Right cardiac atrium (tissue), 5 donors: ENCODE results near the gene SRRM3. TPM values are rescaled to one million over a fixed set of nuclear protein-coding genes. Genes with fewer than 3 reads are reported as not detected.

Experiments used
- ATAC-seq, 2 donors: fragments of 200-7000 bp; cut with Tn5 transposase; one replicate each; pipeline versions ENCODE4 v1.8.0 to v1.9.1; 2020; ENCODE audit warnings: moderate library complexity in 2 of 2, mild to moderate bottlenecking in 1 of 2
- DNase-seq, 3 donors: peaks; one replicate each; pipeline ENCODE4 v3.0.0-alpha.2; 2020
- H3K27ac ChIP-seq: one replicate; pipeline ENCODE4 v1.5.1; 2013; ENCODE audit warnings: mild to moderate bottlenecking, low read length, control low read depth, moderate library complexity
- H3K27me3 ChIP-seq: one replicate; pipeline ENCODE4 v1.6.1; 2013; ENCODE audit not compliant: control insufficient read depth, insufficient read depth
- H3K4me1 ChIP-seq: one replicate; pipeline ENCODE4 v1.6.1; 2013; ENCODE audit warnings: low read length; ENCODE audit not compliant: control insufficient read depth, insufficient read depth
- H3K4me3 ChIP-seq: one replicate; pipeline ENCODE4 v1.5.1; 2013; ENCODE audit warnings: low read length, control low read depth
- H3K9me3 ChIP-seq: one replicate; pipeline ENCODE4 v1.6.1; 2013; ENCODE audit warnings: low read length; ENCODE audit not compliant: control insufficient read depth
- whole genome bisulfite sequencing: extraction: QIAGEN DNeasy Blood & Tissue Kit; methylation state at CpG from one replicate; pipeline ENCODE4 v1.1.7; 2013; 5-methylcytosine and 5-hydroxymethylcytosine counted together
- intact Hi-C, 4 donors: fragments of 100-400 bp; cut with DNase I; formaldehyde crosslinking; loops; one replicate each; pipeline versions ENCODE4 v1.11.0 to v1.14.0; 2022 to 2023
- polyA plus RNA-seq: library from polyadenylated mRNA; stranded (reverse); fragments of 200-250 nt; gene quantifications from one replicate; pipeline ENCODE4 v1.2.3, GENCODE V29; 2013
- total RNA-seq, 4 donors: library from RNA; stranded (reverse); fragmentation: NEBNext Ultra II Directional; extraction: Animal tissue kit (Norgen Biotek cat#: 25700); gene quantifications; one replicate each; pipeline ENCODE4 v1.2.1, GENCODE V29; 2021
- donor health status: healthy with polysubstance abuse.
- donor health status: DM: no; HTN: yes; CAD: no.
- donor health status: DM: no; HTN: no; CAD: no.
- donor health status: DM: no; HTN: yes; CAD: no; lungs with severe emphysema.
- donor health status: DM: yes; HTN: yes; CAD: no.

Gene SRRM3
- total and polyA plus RNA-seq, 5 donors: 20.6 to 52.8 (median 25.0) TPM

DNA sequence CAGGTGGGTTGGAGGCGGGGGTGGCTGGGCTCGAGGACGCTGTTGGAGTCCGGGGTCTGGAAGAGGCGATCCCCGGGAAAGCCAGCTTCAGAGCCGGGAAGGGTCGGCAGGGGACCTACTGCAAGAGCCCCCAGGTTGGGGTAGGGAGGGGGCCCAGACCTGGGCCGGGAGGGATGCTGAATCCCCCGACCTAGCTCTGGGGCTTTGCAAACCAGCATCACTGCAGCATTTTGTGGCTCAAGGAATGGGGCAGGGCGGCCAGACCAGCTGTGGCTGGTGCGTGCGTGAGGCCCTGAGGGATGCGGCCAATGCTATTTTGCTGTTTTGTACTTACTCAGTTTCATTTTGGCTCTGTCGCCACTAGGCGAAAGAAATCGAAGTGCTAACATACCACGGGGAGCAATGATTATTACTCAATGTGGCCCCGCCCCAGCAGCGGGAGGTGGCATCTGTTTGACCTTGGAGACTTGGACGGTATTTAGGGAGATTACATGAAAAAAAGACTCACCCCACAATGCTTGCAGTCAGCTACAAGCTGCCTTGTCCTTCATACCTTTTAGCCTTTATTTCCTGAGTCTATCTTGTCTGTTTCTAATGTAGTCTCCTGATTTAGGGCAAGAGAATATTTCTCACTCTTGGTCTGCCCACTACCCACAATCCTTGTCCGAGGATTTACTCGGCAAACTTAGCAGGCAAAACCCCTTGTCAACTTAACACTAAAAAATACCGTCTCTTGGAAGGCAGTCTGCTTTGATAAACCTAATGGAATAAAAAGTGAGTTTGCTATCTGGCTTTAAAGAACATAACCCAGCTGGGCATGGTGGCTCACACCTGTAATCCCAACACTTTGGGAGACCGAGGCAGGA is 117.0 kb downstream of the SRRM3 start:
- Histone ChIP-seq H3K9me3 (no peaks in the 10 kb centered on the region), H3K4me3 (peak overlapping the region; percentile 76), H3K27me3 (no peaks in the 10 kb centered on the region), H3K27ac (peak overlapping the region; percentile 97), H3K4me1 (peaks cover 8% of the 10 kb centered on the region)
- 4% methylated on average over 25 of the region's 25 CpGs for WGBS
- intact Hi-C loops: loop anchor here in 3 of 4 donors (5.0 to 10.0 kb wide), 2 partner anchors 39 to 144 kb away; partner anchors contain the start of gene YWHAG (in 2 of the 3)
- DNase-seq (peak; percentile 87 to 91 (median 87)), ATAC-seq (peak; percentile 67 to 73)

DNA sequence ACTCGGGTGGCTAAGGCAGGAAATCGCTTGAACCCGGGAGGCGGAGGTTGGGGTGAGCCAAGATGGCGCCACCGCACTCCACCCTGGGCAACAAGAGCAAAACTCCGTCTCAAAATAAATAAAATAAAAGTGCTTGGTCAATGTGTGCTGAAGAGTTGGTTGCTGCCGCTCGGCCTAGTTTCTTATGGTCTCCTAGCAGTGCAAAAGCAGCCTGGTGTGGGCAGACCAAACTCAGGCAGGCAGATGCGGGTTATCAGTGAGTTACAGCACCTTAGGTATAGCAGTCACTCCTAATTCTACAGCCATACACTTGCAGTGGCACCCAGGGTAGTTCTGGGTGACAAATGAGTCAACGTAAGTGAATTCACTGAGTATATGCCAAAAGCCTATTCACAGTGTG is 123.4 kb downstream of the SRRM3 start:
- Histone ChIP-seq H3K27ac (peak overlapping the region; percentile 13), H3K9me3 (no peaks in the 10 kb centered on the region), H3K27me3 (no peaks in the 10 kb centered on the region), H3K4me3 (no peak overlapping the region), H3K4me1 (peaks cover 5% of the 10 kb centered on the region)
- ATAC-seq (no peak), DNase-seq (no peak)
- intact Hi-C loops: no loop called here
- WGBS: 95% methylated on average over 11 of the region's 11 CpGs

DNA sequence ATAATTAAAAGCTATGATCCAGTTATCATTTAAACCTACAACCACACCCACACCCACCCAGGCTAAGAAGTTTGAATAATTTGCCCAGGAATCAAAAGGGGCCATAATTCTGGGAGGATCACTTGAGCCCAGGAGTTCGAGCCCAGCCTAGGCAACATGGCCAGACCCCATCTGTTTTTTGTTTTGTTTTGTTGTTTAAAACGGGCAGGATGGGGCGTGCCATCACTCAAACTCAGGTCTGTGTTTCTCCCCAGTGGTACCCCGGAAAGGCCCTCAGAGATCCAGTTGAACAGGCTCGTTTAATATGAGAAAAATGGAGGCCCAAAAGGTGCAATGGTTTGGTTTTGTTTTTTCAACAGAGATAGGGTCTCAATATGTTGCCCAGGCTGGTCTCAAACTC is 124.1 kb downstream of the SRRM3 start:
- no peak for DNase-seq
- Histone ChIP-seq H3K4me3 (no peak overlapping the region), H3K27me3 (no peaks in the 10 kb centered on the region), H3K4me1 (peaks cover 5% of the 10 kb centered on the region), H3K27ac (no peak overlapping the region), H3K9me3 (no peaks in the 10 kb centered on the region)
- intact Hi-C loops: no loop called here
- WGBS: 93% methylated on average over 5 of the region's 5 CpGs
- ATAC-seq: no peak

DNA sequence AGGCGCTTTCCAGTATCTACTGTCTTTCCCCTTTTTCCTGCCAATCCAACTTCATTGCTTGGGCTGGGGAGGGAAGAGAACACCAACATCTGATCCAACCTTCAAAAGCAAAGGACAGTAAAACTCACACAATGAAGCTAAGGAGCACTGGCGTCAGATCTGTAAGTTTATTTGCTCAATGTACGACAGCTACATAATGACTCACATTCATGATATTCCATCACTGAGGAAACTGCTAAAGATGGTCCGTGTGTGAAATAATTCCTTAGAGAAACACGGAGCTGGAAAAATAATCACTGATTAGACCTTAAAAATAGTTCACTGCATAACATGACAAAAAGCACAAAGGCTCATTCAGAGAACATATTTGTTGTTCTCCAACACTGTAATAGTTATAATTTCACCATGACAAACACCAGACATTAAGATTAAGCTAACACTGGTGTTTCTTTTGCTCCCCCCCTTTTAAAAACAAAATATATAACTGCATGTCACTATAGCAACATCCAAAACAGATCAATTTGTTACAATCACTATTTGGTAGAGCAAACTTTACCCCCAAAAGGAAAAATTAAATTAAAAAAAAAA is 125.0 kb downstream of the SRRM3 start:
- H3K9me3 ChIP-seq: no peaks in the 10 kb centered on the region
- intact Hi-C loops: no loop called here
- peak overlapping the region; percentile 64 for H3K27ac ChIP-seq
- DNase-seq (no peak), ATAC-seq (peak in 1 of 2 donors; percentile 9)
- no peaks in the 10 kb centered on the region for H3K27me3 ChIP-seq
- WGBS: 39% methylated on average over 5 of the region's 5 CpGs
- no peak overlapping the region for H3K4me3 ChIP-seq
- peaks cover 9% of the 10 kb centered on the region for H3K4me1 ChIP-seq

DNA sequence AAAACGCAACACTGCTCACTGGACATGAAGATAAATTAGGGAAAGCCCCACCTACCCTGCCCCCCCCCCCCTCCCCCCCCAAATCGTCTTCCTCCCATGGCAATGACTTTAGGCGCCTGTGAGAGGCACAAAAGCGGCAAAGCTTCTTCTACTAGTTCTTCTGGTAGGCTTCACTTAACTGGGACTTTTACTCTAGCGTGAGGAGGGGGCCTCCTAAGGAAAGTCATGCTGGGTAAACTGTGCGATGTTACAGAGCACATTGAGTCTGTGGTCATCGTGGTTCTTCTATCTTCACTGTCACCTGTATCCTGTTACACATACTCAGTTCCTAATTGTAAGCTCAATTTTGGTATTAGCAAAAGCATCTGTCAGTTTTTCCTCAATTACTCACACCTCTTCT is 125.9 kb downstream of the SRRM3 start:
- DNase-seq (no peak), ATAC-seq (no peak)
- 40% methylated on average over 7 of the region's 7 CpGs for WGBS
- Histone ChIP-seq H3K9me3 (no peaks in the 10 kb centered on the region), H3K4me3 (no peak overlapping the region), H3K27ac (peak overlapping the region; percentile 61), H3K27me3 (no peaks in the 10 kb centered on the region), H3K4me1 (peaks cover 11% of the 10 kb centered on the region)
- intact Hi-C loops: no loop called here

DNA sequence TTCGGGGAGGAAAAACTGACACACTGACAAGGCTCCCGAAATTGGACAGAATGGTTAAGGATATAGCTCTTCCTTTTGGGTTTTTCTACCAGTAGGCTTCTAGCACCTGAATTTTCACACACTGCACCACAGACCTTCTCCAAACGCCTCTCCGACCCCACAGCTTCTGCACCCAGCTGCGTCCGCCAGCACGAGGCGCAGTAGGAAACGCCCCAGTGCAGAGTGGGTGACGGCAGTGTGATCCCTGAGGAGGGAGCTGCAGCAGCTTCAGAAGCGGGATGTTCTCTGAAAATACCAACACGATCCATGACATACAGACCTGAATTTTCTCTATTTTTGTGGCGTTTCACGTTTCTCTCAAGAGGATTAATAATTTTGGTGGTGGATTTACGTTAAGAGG is 126.7 kb downstream of the SRRM3 start:
- Histone ChIP-seq H3K4me1 (peaks cover 10% of the 10 kb centered on the region), H3K9me3 (no peaks in the 10 kb centered on the region), H3K4me3 (no peak overlapping the region), H3K27me3 (no peaks in the 10 kb centered on the region), H3K27ac (peak overlapping the region; percentile 59)
- 74% methylated on average over 15 of the region's 15 CpGs for WGBS
- ATAC-seq (peak in 1 of 2 donors; percentile 43), DNase-seq (no peak)
- intact Hi-C loops: no loop called here

DNA sequence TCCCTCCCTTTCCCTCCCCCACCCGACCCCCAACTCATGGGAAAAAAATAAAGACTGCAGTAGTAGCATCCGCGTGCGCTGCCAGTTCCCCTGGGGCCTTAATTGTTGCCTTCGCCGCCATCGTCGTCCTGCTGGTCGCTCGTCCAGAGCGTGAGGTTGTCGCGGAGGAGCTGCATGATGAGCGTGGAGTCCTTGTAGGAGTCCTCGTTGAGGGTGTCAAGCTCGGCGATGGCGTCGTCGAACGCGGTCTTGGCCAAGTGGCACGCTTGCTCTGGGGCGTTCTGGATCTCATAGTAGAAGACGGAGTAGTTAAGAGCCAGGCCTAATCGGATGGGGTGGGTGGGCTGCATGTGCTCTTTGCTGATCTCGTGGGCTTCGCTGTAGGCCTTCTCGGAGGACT is 127.8 kb downstream of the SRRM3 start:
- DNase-seq: no peak
- H3K4me3 ChIP-seq: no peak overlapping the region
- peaks cover 16% of the 10 kb centered on the region for H3K4me1 ChIP-seq
- ATAC-seq: no peak
- no peak overlapping the region for H3K27ac ChIP-seq
- intact Hi-C loops: no loop called here
- WGBS: 93% methylated on average over 29 of the region's 29 CpGs
- no peaks in the 10 kb centered on the region for H3K9me3 ChIP-seq
- H3K27me3 ChIP-seq: no peaks in the 10 kb centered on the region

DNA sequence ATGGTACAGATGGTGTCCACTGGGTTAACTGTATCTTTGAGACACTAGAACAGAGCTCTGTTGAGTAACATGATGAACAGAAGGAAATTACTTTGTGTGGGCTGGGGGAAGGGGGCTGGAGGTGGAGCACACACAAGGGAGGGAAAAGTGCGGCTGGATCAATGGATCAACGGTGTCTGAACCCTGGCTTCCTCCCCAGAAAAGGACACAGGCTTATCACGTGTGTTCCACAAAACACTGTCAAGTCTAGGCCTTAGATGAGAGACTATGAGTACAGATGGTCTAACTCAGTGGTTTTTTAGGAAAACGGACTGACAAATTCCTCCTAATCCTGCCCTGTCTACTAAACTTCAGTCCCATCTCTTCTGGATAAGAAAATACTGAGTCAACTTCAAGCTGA is 128.6 kb downstream of the SRRM3 start:
- Histone ChIP-seq H3K4me3 (no peak overlapping the region), H3K9me3 (no peaks in the 10 kb centered on the region), H3K27me3 (no peaks in the 10 kb centered on the region), H3K4me1 (peaks cover 18% of the 10 kb centered on the region), H3K27ac (no peak overlapping the region)
- ATAC-seq: no peak
- intact Hi-C loops: no loop called here
- 45% methylated on average over 4 of the region's 4 CpGs for WGBS
- DNase-seq: no peak

DNA sequence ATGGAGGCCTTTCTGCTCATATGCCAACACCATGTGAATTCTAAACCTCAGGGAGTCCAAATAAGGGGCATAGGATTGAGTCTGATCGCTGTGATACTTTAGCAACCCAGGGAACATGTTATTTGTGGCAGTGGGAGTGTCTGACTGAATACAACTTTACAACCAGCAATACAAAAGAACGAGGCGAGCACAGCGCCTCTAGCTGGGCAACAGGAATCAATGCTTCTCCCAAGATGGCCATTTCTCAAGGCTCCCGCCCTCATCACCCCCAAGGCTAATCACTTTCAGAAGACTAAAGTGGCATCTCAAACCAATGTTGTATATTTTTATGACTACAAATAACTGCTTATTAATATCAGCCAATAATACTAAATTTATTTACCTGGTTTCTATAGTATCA is 129.0 kb downstream of the SRRM3 start:
- Histone ChIP-seq H3K27ac (peak overlapping the region; percentile 3), H3K4me3 (no peak overlapping the region), H3K9me3 (no peaks in the 10 kb centered on the region), H3K4me1 (peaks cover 19% of the 10 kb centered on the region), H3K27me3 (no peaks in the 10 kb centered on the region)
- ATAC-seq (no peak), DNase-seq (no peak)
- intact Hi-C loops: no loop called here
- 89% methylated on average over 5 of the region's 5 CpGs for WGBS

DNA sequence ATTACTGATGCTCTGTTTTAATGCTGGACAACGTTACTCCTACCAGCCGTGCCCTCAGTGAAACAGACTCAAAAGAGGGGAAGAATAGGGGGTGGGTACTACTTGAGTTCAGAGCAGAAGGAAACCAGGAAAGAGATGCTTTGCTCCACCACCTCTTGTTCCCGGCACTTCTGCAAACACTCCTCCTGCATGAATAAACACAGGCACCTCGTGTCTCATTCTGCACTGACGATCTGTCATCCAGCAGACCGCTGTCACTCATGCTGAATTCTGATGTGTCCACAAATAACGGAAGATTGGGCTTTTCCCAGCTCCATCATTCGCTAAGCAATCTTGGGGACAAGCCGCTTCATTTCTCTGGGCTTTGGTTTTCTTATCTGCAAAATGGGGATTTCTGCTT is 130.4 kb downstream of the SRRM3 start:
- no peaks in the 10 kb centered on the region for H3K27me3 ChIP-seq
- ATAC-seq (no peak), DNase-seq (no peak)
- H3K9me3 ChIP-seq: no peaks in the 10 kb centered on the region
- 62% methylated on average over 9 of the region's 9 CpGs for WGBS
- intact Hi-C loops: no loop called here
- peak overlapping the region; percentile 67 for H3K27ac ChIP-seq
- H3K4me3 ChIP-seq: no peak overlapping the region
- H3K4me1 ChIP-seq: peaks cover 20% of the 10 kb centered on the region

DNA sequence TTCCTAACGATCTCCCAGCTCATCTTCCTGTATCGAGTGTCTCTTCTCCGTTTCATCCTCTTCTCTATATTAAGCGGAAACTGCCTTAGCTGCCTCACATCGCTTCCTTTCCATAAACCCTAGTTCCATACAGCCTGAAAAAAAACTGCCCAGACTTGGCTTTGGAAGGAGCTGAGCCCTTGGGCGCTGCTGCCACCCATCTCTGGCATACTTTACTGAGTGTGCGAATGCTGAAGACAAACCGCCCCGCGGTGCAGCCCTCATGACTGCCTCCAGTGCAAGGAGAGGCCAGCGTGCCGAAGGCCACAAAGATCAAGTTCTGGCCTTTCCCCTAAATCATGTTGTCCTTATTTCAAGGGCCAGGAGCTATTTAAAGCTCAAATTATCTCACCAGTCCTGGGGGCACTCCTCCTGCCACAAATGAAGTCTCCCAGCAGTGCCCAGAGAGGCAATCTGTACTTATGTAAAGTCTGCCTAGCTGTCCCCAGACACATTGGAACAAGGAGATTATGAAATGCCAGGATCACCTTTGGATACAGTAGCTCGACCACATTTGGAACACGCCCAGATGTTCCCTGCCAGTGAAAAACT is 131.9 kb downstream of the SRRM3 start:
- Histone ChIP-seq H3K9me3 (no peaks in the 10 kb centered on the region), H3K27ac (peak overlapping the region; percentile 95), H3K4me3 (no peak overlapping the region), H3K27me3 (no peaks in the 10 kb centered on the region), H3K4me1 (peaks cover 26% of the 10 kb centered on the region)
- peak; percentile 86 to 88 for ATAC-seq
- 49% methylated on average over 14 of the region's 14 CpGs for WGBS
- DNase-seq: peak; percentile 75 to 88 (median 86)
- intact Hi-C loops: no loop called here
